DOHH2 (cell line): ENCODE results near the gene SYNDIG1.

ENCODE experiments used
- H3F3A ChIP-seq: fragments of 200-600 bp; sonication (generic), shearing (Covaris generic); 2 replicates; pipeline ENCODE4 v1.6.0; 2016; ENCODE audit warnings: antibody characterized with exemption, mild to moderate bottlenecking; ENCODE audit not compliant: control insufficient read depth, insufficient read depth
- H3K27ac ChIP-seq: fragments of 200-600 bp; sonication (generic); 2 replicates; pipeline ENCODE4 v1.5.1; 2014; ENCODE audit warnings: low read depth, mild to moderate bottlenecking, low read length, moderate library complexity
- H3K27me3 ChIP-seq: fragments of 200-600 bp; sonication (generic); 2 replicates; pipeline ENCODE4 v1.6.1; 2014; ENCODE audit warnings: mild to moderate bottlenecking, low read length, mixed read lengths; ENCODE audit not compliant: control insufficient read depth
- H3K36me3 ChIP-seq: fragments of 200-600 bp; sonication (generic); 2 replicates; pipeline ENCODE4 v1.6.1; 2014; ENCODE audit warnings: mild to moderate bottlenecking, low read length, moderate library complexity, mixed read lengths; ENCODE audit not compliant: control insufficient read depth
- H3K4me1 ChIP-seq: fragments of 200-600 bp; sonication (generic); 2 replicates; pipeline ENCODE4 v1.6.1; 2014; ENCODE audit warnings: mild to moderate bottlenecking, low read length, mixed read lengths; ENCODE audit not compliant: control insufficient read depth
- H3K4me2 ChIP-seq: fragments of 200-600 bp; sonication (generic); 2 replicates; pipeline ENCODE4 v1.6.0; 2014; ENCODE audit warnings: mild to moderate bottlenecking, low read length, moderate library complexity
- H3K4me3 ChIP-seq: fragments of 200-600 bp; sonication (generic); 2 replicates; pipeline ENCODE4 v1.5.1; 2014; ENCODE audit warnings: mild to moderate bottlenecking, low read length, mixed read lengths
- H3K79me2 ChIP-seq: fragments of 200-600 bp; sonication (generic); 2 replicates; pipeline ENCODE4 v1.6.1; 2014; ENCODE audit warnings: mild to moderate bottlenecking, low read length, mixed read lengths; ENCODE audit not compliant: control insufficient read depth
- H3K9me2 ChIP-seq: fragments of 200-600 bp; sonication (generic); replicated peaks from 2 replicates; pipeline ENCODE4 v1.6.1; 2014; ENCODE audit warnings: mild to moderate bottlenecking, low read length, mixed read lengths; ENCODE audit not compliant: control insufficient read depth
- H3K9me3 ChIP-seq: fragments of 200-600 bp; sonication (generic); 2 replicates; pipeline ENCODE4 v1.6.1; 2014; ENCODE audit warnings: antibody characterized with exemption, low read length, mixed read lengths; ENCODE audit not compliant: control insufficient read depth, insufficient read depth
- H4K20me1 ChIP-seq: fragments of 200-600 bp; sonication (generic); 2 replicates; pipeline ENCODE4 v1.6.0; 2014; ENCODE audit warnings: low read depth, mild to moderate bottlenecking, antibody characterized with exemption, low read length, moderate library complexity; ENCODE audit not compliant: control insufficient read depth, insufficient read depth
- CTCF ChIP-seq: fragments of 200-600 bp; sonication (generic); IDR thresholded peaks from one replicate; pipeline ENCODE4 v1.5.1; 2014; ENCODE audit warnings: antibody characterized with exemption, mild to moderate bottlenecking, low read depth, low read length; ENCODE audit not compliant: poor library complexity, severe bottlenecking
- EZH2phosphoT487 ChIP-seq: fragments of 200-600 bp; sonication (generic); IDR thresholded peaks from 2 replicates; pipeline ENCODE4 v1.6.1; 2017; ENCODE audit warnings: borderline replicate concordance, mild to moderate bottlenecking, antibody characterized with exemption, low read length, moderate library complexity, mixed read lengths

SYNDIG1 gene

GRCh38 chr20:24483435-24484080 lies 14.1 kb downstream of the SYNDIG1 start:
- Histone ChIP-seq H3K4me1 (no peaks in the 10 kb centered on the region), H3F3A (no peaks in the 10 kb centered on the region), H3K79me2 (no peaks in the 10 kb centered on the region), H3K4me2 (no peak overlapping the region), H4K20me1 (no peaks in the 10 kb centered on the region), H3K9me2 (no peaks in the 10 kb centered on the region), H3K9me3 (no peaks in the 10 kb centered on the region), H3K36me3 (no peaks in the 10 kb centered on the region), H3K27ac (no peak overlapping the region), H3K27me3 (no peaks in the 10 kb centered on the region), H3K4me3 (no peak overlapping the region)
- TF ChIP-seq CTCF (no peak), EZH2phosphoT487 (no peak)

- Histone ChIP-seq H3K4me1 (no peaks in the 10 kb centered on the region), H4K20me1 (no peaks in the 10 kb centered on the region), H3K79me2 (no peaks in the 10 kb centered on the region), H3K27ac (no peak overlapping the region), H3K27me3 (no peaks in the 10 kb centered on the region), H3K9me3 (no peaks in the 10 kb centered on the region), H3K4me2 (no peak overlapping the region), H3F3A (no peaks in the 10 kb centered on the region), H3K9me2 (no peaks in the 10 kb centered on the region), H3K4me3 (no peak overlapping the region), H3K36me3 (no peaks in the 10 kb centered on the region)
- no peak for TF ChIP-seq EZH2phosphoT487
These were observed 14.6 kb downstream of the SYNDIG1 start for GRCh38 chr20:24484081-24484450.

- Histone ChIP-seq H3K9me2 (no peaks in the 10 kb centered on the region), H3K79me2 (no peaks in the 10 kb centered on the region), H3K4me1 (no peaks in the 10 kb centered on the region), H3K9me3 (no peaks in the 10 kb centered on the region), H3K27ac (no peak overlapping the region), H3K4me3 (no peak overlapping the region), H3K36me3 (no peaks in the 10 kb centered on the region), H3K4me2 (no peak overlapping the region), H4K20me1 (no peaks in the 10 kb centered on the region), H3K27me3 (no peaks in the 10 kb centered on the region), H3F3A (no peaks in the 10 kb centered on the region)
- TF ChIP-seq CTCF = no peak
- TF ChIP-seq EZH2phosphoT487 = no peak
These were observed 16.6 kb downstream of the SYNDIG1 start for GRCh38 chr20:24485981-24486380.

GRCh38 chr20:24487240-24487639 lies 17.8 kb downstream of the SYNDIG1 start:
- H4K20me1 ChIP-seq = no peaks in the 10 kb centered on the region
- no peaks in the 10 kb centered on the region for H3K36me3 ChIP-seq
- H3K79me2 ChIP-seq = no peaks in the 10 kb centered on the region
- no peak overlapping the region for H3K27ac ChIP-seq
- H3K27me3 ChIP-seq = no peaks in the 10 kb centered on the region
- H3K9me2 ChIP-seq = no peaks in the 10 kb centered on the region
- no peaks in the 10 kb centered on the region for H3K4me1 ChIP-seq
- no peaks in the 10 kb centered on the region for H3K9me3 ChIP-seq
- TF ChIP-seq EZH2phosphoT487 (no peak), CTCF (no peak)
- H3K4me2 ChIP-seq = no peak overlapping the region
- H3F3A ChIP-seq = no peaks in the 10 kb centered on the region
- no peak overlapping the region for H3K4me3 ChIP-seq
